GM21381 (cell line): ENCODE measurements around the gene CCZ1.
"Not testable (repeated sequence)": the region's sequence is repeated elsewhere in the genome, so short reads cannot be mapped to it uniquely, and the experiment has no call there.

Experiments used
- ATAC-seq: cut with Tn5 transposase; IDR thresholded peaks from one replicate; pipeline ENCODE4 v1.9.1; 2021; ENCODE audit warnings: mild to moderate bottlenecking, moderate library complexity; ENCODE audit not compliant: unreplicated experiment

CCZ1 gene

GRCh38 chr7:5904726-5905125 lies 6.2 kb downstream of the CCZ1 start:
- ATAC-seq, result not testable (repeated sequence)

- ATAC-seq, result not testable (repeated sequence)
Observed at GRCh38 chr7:5908835-5909234, 10.3 kb downstream of the CCZ1 start.

- not testable (repeated sequence) for ATAC-seq
Observed at GRCh38 chr7:5916529-5916928, 18.0 kb downstream of the CCZ1 start.

GRCh38 chr7:5924180-5924579 lies 25.6 kb downstream of the CCZ1 start:
- not testable (repeated sequence) for ATAC-seq

- not testable (repeated sequence) for ATAC-seq
Observed at GRCh38 chr7:5924630-5925029, 26.1 kb downstream of the CCZ1 start.

- ATAC-seq, result not testable (repeated sequence)
Observed at GRCh38 chr7:5926263-5926870, 27.8 kb downstream of the CCZ1 start.

- not testable (repeated sequence) for ATAC-seq
Observed at GRCh38 chr7:5930290-5930689, 31.8 kb downstream of the CCZ1 start.

GRCh38 chr7:5931250-5931649 lies 32.7 kb downstream of the CCZ1 start:
- not testable (repeated sequence) for ATAC-seq

- ATAC-seq, result not testable (repeated sequence)
Observed at GRCh38 chr7:5931905-5932644, 33.5 kb downstream of the CCZ1 start.

GRCh38 chr7:5934945-5935450 lies 36.5 kb downstream of the CCZ1 start:
- not testable (repeated sequence) for ATAC-seq

- ATAC-seq, result not testable (repeated sequence)
Observed at GRCh38 chr7:5963205-5963604, 64.7 kb downstream of the CCZ1 start.

GRCh38 chr7:5963810-5964209 lies 65.3 kb downstream of the CCZ1 start:
- ATAC-seq, result not testable (repeated sequence)

GRCh38 chr7:5970347-5970911 lies 71.9 kb downstream of the CCZ1 start, which contains the start of gene RSPH10B:
Gene RSPH10B, minus strand, starts transcription at chr7:5970689. Its CDS starts 3,573 bp downstream, at chr7:5967116.
- ATAC-seq, result not testable (repeated sequence)

- ATAC-seq, result not testable (repeated sequence)
Observed at GRCh38 chr7:5973580-5973979, 75.0 kb downstream of the CCZ1 start.
